Activated CD4-positive, alpha-beta T cell treated with anti-CD3 and anti-CD28 coated beads, Interleukin-10, Interleukin-2, amounts not matched to agents 100 ng/mL and 50 ng/mL, durations not matched to agents 16 hours and 8 hours (primary cell): ENCODE measurements around the gene KRTAP20-1.

Source experiments
- DNase-seq: peaks from one replicate; pipeline ENCODE4 v3.0.0-alpha.2; 2020

KRTAP20-1 gene

GRCh38 chr21:30616125-30616524, at the start of gene KRTAP20-1:
TSS of gene KRTAP20-1 (plus strand) at chr21:30616425. CDS start at chr21:30616455, 30 bp downstream.
- DNase-seq, result no peak

- no peak for DNase-seq
Observed at GRCh38 chr21:30567617-30568016, 48.6 kb upstream of the KRTAP20-1 start.

- no peak for DNase-seq
Observed at GRCh38 chr21:30577766-30578165, 38.5 kb upstream of the KRTAP20-1 start.

- DNase-seq, result no peak
Observed at GRCh38 chr21:30579346-30579745, 36.9 kb upstream of the KRTAP20-1 start.

- no peak for DNase-seq
Observed at GRCh38 chr21:30580132-30580531, 36.1 kb upstream of the KRTAP20-1 start.

- no peak for DNase-seq
Observed at GRCh38 chr21:30582870-30583269, 33.4 kb upstream of the KRTAP20-1 start.

GRCh38 chr21:30590297-30590696, 25.9 kb upstream of the KRTAP20-1 start, which contains the start of gene KRTAP22-2:
TSS of gene KRTAP22-2 (minus strand) at chr21:30590397.
- DNase-seq, result no peak

- no peak for DNase-seq
Observed at GRCh38 chr21:30592140-30592539, 24.1 kb upstream of the KRTAP20-1 start, which contains the start of gene KRTAP6-3. TSS of gene KRTAP6-3 (plus strand) at chr21:30592440. CDS start at chr21:30592446, 6 bp downstream.

- DNase-seq, result no peak
Observed at GRCh38 chr21:30598802-30599201, 17.4 kb upstream of the KRTAP20-1 start, which contains the start of gene KRTAP6-2. TSS of gene KRTAP6-2 (minus strand) at chr21:30598902. CDS start at chr21:30598874, 28 bp downstream.

GRCh38 chr21:30600787-30601186, 15.4 kb upstream of the KRTAP20-1 start, which contains the start of gene KRTAP22-1:
TSS of gene KRTAP22-1 (plus strand) at chr21:30601087.
- DNase-seq, result no peak

GRCh38 chr21:30605968-30606367, 10.3 kb upstream of the KRTAP20-1 start:
- DNase-seq, result no peak

GRCh38 chr21:30612132-30612531, 4.1 kb upstream of the KRTAP20-1 start:
- no peak for DNase-seq

- DNase-seq, result peak; percentile 6
Observed at GRCh38 chr21:30613836-30614235, 2.4 kb upstream of the KRTAP20-1 start, which contains the start of gene KRTAP6-1. TSS of gene KRTAP6-1 (minus strand) at chr21:30613930. CDS start at chr21:30613904, 26 bp downstream.

GRCh38 chr21:30615199-30615598, 1.0 kb upstream of the KRTAP20-1 start:
- no peak for DNase-seq

GRCh38 chr21:30620080-30620479, 3.9 kb downstream of the KRTAP20-1 start:
- no peak for DNase-seq

GRCh38 chr21:30620522-30620921, 4.3 kb downstream of the KRTAP20-1 start, which contains the start of gene KRTAP20-4:
TSS of gene KRTAP20-4 (plus strand) at chr21:30620627.
- no peak for DNase-seq

- no peak for DNase-seq
Observed at GRCh38 chr21:30623362-30623761, 7.1 kb downstream of the KRTAP20-1 start.

GRCh38 chr21:30625449-30626165, 9.4 kb downstream of the KRTAP20-1 start:
- DNase-seq, result no peak

GRCh38 chr21:30628109-30628508, 11.9 kb downstream of the KRTAP20-1 start:
- no peak for DNase-seq

GRCh38 chr21:30629200-30629599, 13.0 kb downstream of the KRTAP20-1 start:
- DNase-seq, result no peak

GRCh38 chr21:30634906-30635305, 18.7 kb downstream of the KRTAP20-1 start, which contains the start of gene KRTAP20-2:
TSS of gene KRTAP20-2 (plus strand) at chr21:30635206. CDS start at chr21:30635264, 58 bp downstream.
- DNase-seq, result no peak

- no peak for DNase-seq
Observed at GRCh38 chr21:30638686-30639085, 22.5 kb downstream of the KRTAP20-1 start.

GRCh38 chr21:30642564-30642963, 26.3 kb downstream of the KRTAP20-1 start, which contains the start of gene KRTAP20-3:
TSS of gene KRTAP20-3 (plus strand) at chr21:30642864.
- no peak for DNase-seq

GRCh38 chr21:30646904-30647414, 30.7 kb downstream of the KRTAP20-1 start:
- no peak for DNase-seq
